Mucosa of rectum (tissue), 2 donors: ENCODE measurements around the gene CCDC194.
A peak's percentile ranks its signal among the peaks of the same experiment; 100 is the strongest.

Experiments
- H3K27ac ChIP-seq, 2 donors: one replicate each; pipeline ENCODE4 v1.7.0; 2013; ENCODE audit warnings: inconsistent platforms in 2 of 2, low read depth in 2 of 2, low read length in 2 of 2
- H3K27me3 ChIP-seq, 2 donors: one replicate each; pipeline ENCODE4 v1.7.0; 2013; ENCODE audit warnings: low read length in 2 of 2; ENCODE audit not compliant: control insufficient read depth in 2 of 2, insufficient read depth in 2 of 2
- H3K36me3 ChIP-seq, 2 donors: one replicate each; pipeline ENCODE4 v1.7.0; 2013; ENCODE audit warnings: low read length in 2 of 2; ENCODE audit not compliant: control insufficient read depth in 2 of 2, insufficient read depth in 2 of 2
- H3K4me1 ChIP-seq, 2 donors: one replicate each; pipeline ENCODE4 v1.7.0; 2013; ENCODE audit warnings: low read length in 2 of 2, mild to moderate bottlenecking in 1 of 2; ENCODE audit not compliant: control insufficient read depth in 2 of 2, insufficient read depth in 2 of 2
- H3K4me3 ChIP-seq, 2 donors: one replicate each; pipeline ENCODE4 v1.7.0; 2013; ENCODE audit warnings: low read length in 2 of 2
- H3K9ac ChIP-seq, 2 donors: one replicate each; pipeline ENCODE4 v1.7.0; 2013; ENCODE audit warnings: low read length in 2 of 2, low read depth in 1 of 2, mild to moderate bottlenecking in 1 of 2
- H3K9me3 ChIP-seq, 2 donors: one replicate each; pipeline ENCODE4 v1.7.0; 2013; ENCODE audit warnings: low read length in 2 of 2; ENCODE audit not compliant: control insufficient read depth in 2 of 2
- donor health status: healthy.
- donor health status: Normal muscosa, but diverticular disease.

CCDC194 gene

GRCh38 chr19:17351815-17352435 lies 42.1 kb downstream of the CCDC194 start:
- Histone ChIP-seq H3K4me1 (peaks cover 0 to 3% of the 10 kb centered on the region in 2 donors), H3K27ac (no peak overlapping the region), H3K9ac (no peak overlapping the region), H3K27me3 (peaks cover 5 to 6% of the 10 kb centered on the region in 2 donors), H3K9me3 (no peaks in the 10 kb centered on the region), H3K4me3 (no peak overlapping the region), H3K36me3 (no peaks in the 10 kb centered on the region)

- Histone ChIP-seq H3K4me3 (no peak overlapping the region), H3K27ac (peak overlapping the region in 1 of 2 donors; percentile 31), H3K36me3 (no peaks in the 10 kb centered on the region), H3K27me3 (peaks cover 5 to 6% of the 10 kb centered on the region in 2 donors), H3K9me3 (no peaks in the 10 kb centered on the region), H3K4me1 (peaks cover 0 to 3% of the 10 kb centered on the region in 2 donors), H3K9ac (no peak overlapping the region)
These were observed 45.3 kb downstream of the CCDC194 start for GRCh38 chr19:17348700-17349099.

GRCh38 chr19:17347877-17348276 lies 46.1 kb downstream of the CCDC194 start:
- no peak overlapping the region for H3K9ac ChIP-seq
- no peaks in the 10 kb centered on the region for H3K9me3 ChIP-seq
- H3K4me3 ChIP-seq, result no peak overlapping the region
- H3K4me1 ChIP-seq, result peaks cover 0 to 3% of the 10 kb centered on the region in 2 donors
- H3K36me3 ChIP-seq, result no peaks in the 10 kb centered on the region
- peaks cover 5 to 6% of the 10 kb centered on the region in 2 donors for H3K27me3 ChIP-seq
- no peak overlapping the region for H3K27ac ChIP-seq

- H3K4me1 ChIP-seq, result peaks cover 0 to 3% of the 10 kb centered on the region in 2 donors
- no peaks in the 10 kb centered on the region for H3K36me3 ChIP-seq
- peaks cover 5 to 6% of the 10 kb centered on the region in 2 donors for H3K27me3 ChIP-seq
- H3K27ac ChIP-seq, result no peak overlapping the region
- no peak overlapping the region for H3K9ac ChIP-seq
- H3K9me3 ChIP-seq, result no peaks in the 10 kb centered on the region
- H3K4me3 ChIP-seq, result no peak overlapping the region
These were observed 46.6 kb downstream of the CCDC194 start for GRCh38 chr19:17347361-17347760.

GRCh38 chr19:17346109-17346671 lies 47.8 kb downstream of the CCDC194 start:
- Histone ChIP-seq H3K36me3 (peaks cover 0 to 3% of the 10 kb centered on the region in 2 donors), H3K27me3 (peaks cover 5 to 6% of the 10 kb centered on the region in 2 donors), H3K4me1 (peaks cover 0 to 3% of the 10 kb centered on the region in 2 donors), H3K9me3 (no peaks in the 10 kb centered on the region), H3K9ac (no peak overlapping the region), H3K4me3 (no peak overlapping the region), H3K27ac (no peak overlapping the region)

- Histone ChIP-seq H3K9ac (no peak overlapping the region), H3K4me3 (no peak overlapping the region), H3K9me3 (no peaks in the 10 kb centered on the region), H3K27me3 (no peaks in the 10 kb centered on the region), H3K27ac (no peak overlapping the region), H3K4me1 (peaks cover 15 to 21% of the 10 kb centered on the region in 2 donors), H3K36me3 (peaks cover 0 to 3% of the 10 kb centered on the region in 2 donors)
These were observed 52.2 kb downstream of the CCDC194 start for GRCh38 chr19:17341845-17342244.

- peaks cover 15 to 24% of the 10 kb centered on the region in 2 donors for H3K4me1 ChIP-seq
- H3K4me3 ChIP-seq, result no peak overlapping the region
- no peaks in the 10 kb centered on the region for H3K9me3 ChIP-seq
- no peaks in the 10 kb centered on the region for H3K27me3 ChIP-seq
- no peak overlapping the region for H3K9ac ChIP-seq
- H3K27ac ChIP-seq, result no peak overlapping the region
- peaks cover 0 to 3% of the 10 kb centered on the region in 2 donors for H3K36me3 ChIP-seq
These were observed 52.6 kb downstream of the CCDC194 start for GRCh38 chr19:17341386-17341785.

GRCh38 chr19:17340871-17341357 lies 53.1 kb downstream of the CCDC194 start:
- Histone ChIP-seq H3K36me3 (peaks cover 0 to 3% of the 10 kb centered on the region in 2 donors), H3K27ac (no peak overlapping the region), H3K9me3 (no peaks in the 10 kb centered on the region), H3K9ac (no peak overlapping the region), H3K4me1 (peaks cover 17 to 24% of the 10 kb centered on the region in 2 donors), H3K27me3 (no peaks in the 10 kb centered on the region), H3K4me3 (no peak overlapping the region)
